Natural killer cell (primary cell): ENCODE results near the gene HORMAD2. TPM values are rescaled to one million over a fixed set of nuclear protein-coding genes. Genes with fewer than 3 reads are reported as not detected.

Experiments
- ATAC-seq, 3 donors: fragments of 150-1000 bp in 2 of 3; fragments of 200-7000 bp in 1 of 3; cut with Tn5 transposase; 1 replicate in 1 of 3; 2 replicates in 2 of 3; pipeline ENCODE4 v1.10.0; 2021; ENCODE audit warnings: mild to moderate bottlenecking in 2 of 3, moderate library complexity in 2 of 3
- DNase-seq, 2 donors: peaks; one replicate each; pipeline versions ENCODE4 v3.0.0 to v3.0.0-alpha.2; 2013 to 2021; ENCODE audit warnings: mixed read lengths in 1 of 2
- H3K27ac ChIP-seq: one replicate; pipeline ENCODE4 v1.5.1; 2013; ENCODE audit warnings: mild to moderate bottlenecking, low read length
- H3K27me3 ChIP-seq: one replicate; pipeline ENCODE4 v1.6.1; 2013; ENCODE audit warnings: low read length; ENCODE audit not compliant: control insufficient read depth, insufficient read depth
- H3K36me3 ChIP-seq: one replicate; pipeline ENCODE4 v1.6.1; 2013; ENCODE audit warnings: low read length; ENCODE audit not compliant: control insufficient read depth, insufficient read depth
- H3K4me1 ChIP-seq: one replicate; pipeline ENCODE4 v1.6.1; 2013; ENCODE audit warnings: low read length; ENCODE audit not compliant: control insufficient read depth, insufficient read depth
- H3K4me3 ChIP-seq: one replicate; pipeline ENCODE4 v1.5.1; 2013; ENCODE audit warnings: low read length
- H3K9me3 ChIP-seq: one replicate; pipeline ENCODE4 v1.6.1; 2013; ENCODE audit warnings: low read length; ENCODE audit not compliant: control insufficient read depth, insufficient read depth
- H3K27ac Mint-ChIP-seq, 2 donors: one replicate each; pipeline ENCODE4 v1.8.0; 2022; ENCODE audit warnings: mild to moderate bottlenecking in 2 of 2, mixed read lengths in 2 of 2, moderate library complexity in 1 of 2
- H3K27me3 Mint-ChIP-seq, 2 donors: one replicate each; pipeline ENCODE4 v1.8.0; 2022; ENCODE audit warnings: low read depth in 2 of 2, mixed read lengths in 2 of 2
- H3K36me3 Mint-ChIP-seq: one replicate; pipeline ENCODE4 v1.8.0; 2022; ENCODE audit warnings: mixed read lengths
- H3K4me1 Mint-ChIP-seq, 2 donors: one replicate each; pipeline ENCODE4 v1.8.0; 2022; ENCODE audit warnings: mixed read lengths in 2 of 2
- H3K4me3 Mint-ChIP-seq: one replicate; pipeline ENCODE4 v1.8.0; 2022; ENCODE audit warnings: mild to moderate bottlenecking, moderate library complexity, mixed read lengths
- H3K9me3 Mint-ChIP-seq, 2 donors: one replicate each; pipeline ENCODE4 v1.8.0; 2022; ENCODE audit warnings: mixed read lengths in 2 of 2
- WGBS: methylation state at CpG from one replicate; pipeline ENCODE4 v1.1.7; 2013; ENCODE audit warnings: missing lambda C conversion rate; ENCODE audit not compliant: insufficient coverage; 5-methylcytosine and 5-hydroxymethylcytosine counted together
- intact Hi-C: fragments of 100-400 bp; cut with micrococcal nuclease; formaldehyde crosslinking; loops from one replicate; pipeline ENCODE4 v1.14.2; 2022
- total RNA-seq, 4 donors: library from RNA; stranded (reverse); fragments of 120-200 nt in 1 of 4; gene quantifications; one replicate each; pipeline versions ENCODE4 v1.2.3 to v1.2.4, GENCODE V29; 2013 to 2022
- TF ChIP-seq, protein P1 (sequence below): fragments of 200-600 bp; IDR thresholded peaks from one replicate; pipeline ENCODE4 v1.8.0; 2022; ENCODE audit warnings: antibody characterized with exemption

HORMAD2 gene
- total RNA-seq, 3 donors from 2014 or later (not counting 1 experiment from before 2014, with no cell fraction given): not detected

DNA sequence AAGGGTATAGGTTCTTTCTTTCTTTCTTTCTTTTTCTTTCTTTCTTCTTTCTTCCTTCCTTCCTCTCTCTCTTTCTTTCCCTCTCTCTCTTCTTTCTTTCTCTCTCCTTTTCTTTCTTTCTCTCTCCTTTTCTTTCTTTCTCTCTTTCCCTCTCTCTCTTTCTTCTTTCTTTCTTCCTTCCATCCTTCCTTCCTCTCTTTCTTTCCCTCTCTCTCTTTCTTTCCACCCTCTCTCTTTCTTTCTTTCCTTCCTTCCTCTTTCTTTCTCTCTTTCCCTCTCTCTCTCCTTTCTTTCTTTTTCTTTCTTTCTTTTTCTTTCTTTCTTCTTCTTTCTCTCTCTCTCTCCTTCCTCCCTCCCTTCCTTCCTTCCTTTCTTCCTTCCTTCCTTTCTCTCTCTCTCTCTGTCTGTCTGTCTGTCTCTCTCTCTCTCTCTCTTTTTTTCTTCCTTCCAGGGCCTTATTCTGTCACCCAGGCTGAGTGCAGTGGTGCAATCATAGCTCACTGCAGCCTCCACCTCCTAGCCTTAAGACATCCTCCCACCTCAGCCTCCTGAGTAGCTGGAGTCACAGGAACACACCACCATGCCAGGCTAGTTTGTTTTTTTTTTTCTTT is 139.5 kb downstream of the HORMAD2 start:
- H3K27ac ChIP-seq: peak overlapping the region; percentile 74
- TF ChIP-seq, protein P1, sequence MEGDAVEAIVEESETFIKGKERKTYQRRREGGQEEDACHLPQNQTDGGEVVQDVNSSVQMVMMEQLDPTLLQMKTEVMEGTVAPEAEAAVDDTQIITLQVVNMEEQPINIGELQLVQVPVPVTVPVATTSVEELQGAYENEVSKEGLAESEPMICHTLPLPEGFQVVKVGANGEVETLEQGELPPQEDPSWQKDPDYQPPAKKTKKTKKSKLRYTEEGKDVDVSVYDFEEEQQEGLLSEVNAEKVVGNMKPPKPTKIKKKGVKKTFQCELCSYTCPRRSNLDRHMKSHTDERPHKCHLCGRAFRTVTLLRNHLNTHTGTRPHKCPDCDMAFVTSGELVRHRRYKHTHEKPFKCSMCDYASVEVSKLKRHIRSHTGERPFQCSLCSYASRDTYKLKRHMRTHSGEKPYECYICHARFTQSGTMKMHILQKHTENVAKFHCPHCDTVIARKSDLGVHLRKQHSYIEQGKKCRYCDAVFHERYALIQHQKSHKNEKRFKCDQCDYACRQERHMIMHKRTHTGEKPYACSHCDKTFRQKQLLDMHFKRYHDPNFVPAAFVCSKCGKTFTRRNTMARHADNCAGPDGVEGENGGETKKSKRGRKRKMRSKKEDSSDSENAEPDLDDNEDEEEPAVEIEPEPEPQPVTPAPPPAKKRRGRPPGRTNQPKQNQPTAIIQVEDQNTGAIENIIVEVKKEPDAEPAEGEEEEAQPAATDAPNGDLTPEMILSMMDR: no peak
- H3K36me3 ChIP-seq: no peaks in the 10 kb centered on the region
- Mint-ChIP-seq H3K9me3 (no peaks in the 10 kb centered on the region), H3K4me3 (peak overlapping the region; percentile 86), H3K36me3 (no peaks in the 10 kb centered on the region), H3K27ac (peak overlapping the region; percentile 87 to 93), H3K27me3 (no peaks in the 10 kb centered on the region), H3K4me1 (peaks cover 59 to 62% of the 10 kb centered on the region in 2 donors)
- DNase-seq (no peak), ATAC-seq (peak in 1 of 3 donors; percentile 1)
- no peak overlapping the region for H3K4me3 ChIP-seq
- no peaks in the 10 kb centered on the region for H3K9me3 ChIP-seq
- intact Hi-C loops: loop anchor here (2.0 to 5.0 kb wide), 2 partner anchors 32 to 47 kb away; partner anchors contain the start of gene OSM
- no peaks in the 10 kb centered on the region for H3K27me3 ChIP-seq
- peaks cover 64% of the 10 kb centered on the region for H3K4me1 ChIP-seq

DNA sequence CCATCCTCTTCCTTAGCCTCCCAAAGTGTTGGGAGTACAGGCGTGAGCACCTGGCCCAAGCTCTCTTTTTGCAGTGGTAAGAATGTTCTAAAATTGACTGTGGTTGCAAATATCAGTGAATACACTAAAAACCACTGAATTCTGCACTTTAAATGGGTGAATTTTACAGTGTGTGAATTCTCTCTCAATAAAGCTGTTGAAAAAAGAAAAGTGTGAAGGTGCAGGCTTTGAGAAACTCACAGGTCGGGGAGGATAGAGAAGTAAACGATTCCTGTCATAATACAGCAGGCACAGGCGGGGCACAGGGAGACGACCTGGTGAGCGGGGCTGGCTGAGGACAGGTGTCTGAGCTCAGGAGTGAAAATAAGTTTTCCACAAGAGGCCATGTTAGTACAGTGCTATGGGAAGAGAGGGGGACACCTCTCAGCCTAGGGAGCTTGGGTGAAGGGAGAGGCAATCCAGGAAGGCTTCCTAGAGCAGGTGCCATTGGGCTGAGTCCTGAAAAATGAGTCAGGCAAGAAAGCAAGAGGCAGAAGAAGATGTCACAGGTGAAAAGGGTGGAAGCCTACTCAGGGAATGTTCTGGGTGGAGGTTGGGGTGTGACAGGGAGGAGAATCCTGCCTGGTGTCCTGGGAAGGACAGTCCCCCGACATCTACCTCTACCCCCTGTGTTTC is 140.2 kb downstream of the HORMAD2 start:
- intact Hi-C loops: loop anchor here (1.0 to 5.0 kb wide), 3 partner anchors 24 to 46 kb away; partner anchors contain the start of gene OSM

DNA sequence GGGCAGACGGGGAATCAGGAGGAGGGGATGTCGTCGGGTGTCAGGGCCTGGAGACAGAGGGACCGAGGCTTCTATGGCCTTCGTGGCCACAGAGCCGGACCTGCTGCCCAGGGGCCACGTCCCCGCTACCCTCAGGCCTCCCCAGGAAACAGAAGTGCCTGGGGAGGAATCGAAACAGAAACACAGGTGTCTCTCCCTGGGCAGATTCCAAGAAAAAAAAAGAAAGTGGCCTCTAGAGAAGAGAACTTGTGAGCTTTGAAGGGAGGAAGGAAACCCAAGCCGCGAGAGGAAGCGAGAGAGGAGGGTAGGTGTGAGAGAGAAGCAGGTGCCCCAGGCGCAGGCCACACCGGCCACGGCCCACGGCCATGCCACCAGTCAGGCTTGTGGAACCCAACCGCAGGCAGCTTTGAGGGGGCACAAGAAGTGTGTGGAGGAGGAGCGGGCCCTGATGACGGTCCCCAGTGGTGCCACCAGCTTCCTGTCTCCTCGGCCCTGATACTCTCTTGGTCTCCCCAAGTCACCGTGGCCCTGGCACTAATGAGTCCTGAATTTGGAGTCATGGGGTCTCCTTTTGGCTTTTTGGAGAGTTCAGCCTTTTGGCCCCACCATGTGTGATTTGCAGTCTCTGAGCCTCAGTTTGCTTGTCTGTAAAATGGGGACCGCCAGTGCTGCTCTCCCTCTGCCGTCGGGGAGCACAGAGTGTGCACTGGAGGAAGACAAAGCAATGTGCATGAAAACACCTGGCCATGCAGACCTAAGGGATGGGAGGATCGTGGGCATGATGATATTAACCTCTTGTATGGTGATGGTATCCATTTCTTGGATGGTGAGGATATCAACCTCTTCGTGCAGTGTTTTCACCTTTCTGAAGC is 141.1 kb downstream of the HORMAD2 start:
- peak; percentile 66 to 74 (median 70) for ATAC-seq
- Mint-ChIP-seq H3K27ac (peak overlapping the region; percentile 87 to 93), H3K36me3 (no peaks in the 10 kb centered on the region), H3K27me3 (no peaks in the 10 kb centered on the region), H3K9me3 (no peaks in the 10 kb centered on the region), H3K4me3 (peak overlapping the region; percentile 86), H3K4me1 (peaks cover 74 to 77% of the 10 kb centered on the region in 2 donors)
- intact Hi-C loops: loop anchor here (1.0 to 5.0 kb wide), 3 partner anchors 25 to 45 kb away; partner anchors contain the start of gene OSM
- no peak overlapping the region for H3K4me3 ChIP-seq
- peaks cover 79% of the 10 kb centered on the region for H3K4me1 ChIP-seq
- peak overlapping the region; percentile 74 for H3K27ac ChIP-seq
- DNase-seq: peak; percentile 62 to 75
- WGBS: 14% methylated on average over 26 of the region's 26 CpGs
- H3K9me3 ChIP-seq: no peaks in the 10 kb centered on the region
- H3K27me3 ChIP-seq: no peaks in the 10 kb centered on the region
- TF ChIP-seq, protein P1: no peak
- H3K36me3 ChIP-seq: no peaks in the 10 kb centered on the region

More for the DNA sequence above, 140.2 kb downstream of the HORMAD2 start:
- H3K27me3 ChIP-seq: no peaks in the 10 kb centered on the region
- peak; percentile 41 to 56 (median 48) for ATAC-seq
- H3K9me3 ChIP-seq: no peaks in the 10 kb centered on the region
- 21% methylated on average over 5 of the region's 7 CpGs for WGBS
- H3K4me3 Mint-ChIP-seq: peak overlapping the region; percentile 86
- H3K36me3 ChIP-seq: no peaks in the 10 kb centered on the region
- no peaks in the 10 kb centered on the region for H3K27me3 Mint-ChIP-seq
- peak overlapping the region; percentile 74 for H3K27ac ChIP-seq
- no peak overlapping the region for H3K4me3 ChIP-seq
- no peaks in the 10 kb centered on the region for H3K9me3 Mint-ChIP-seq
- H3K36me3 Mint-ChIP-seq: no peaks in the 10 kb centered on the region
- H3K4me1 ChIP-seq: peaks cover 71% of the 10 kb centered on the region
- no peak for DNase-seq
- TF ChIP-seq, protein P1: no peak
- peaks cover 66 to 69% of the 10 kb centered on the region in 2 donors for H3K4me1 Mint-ChIP-seq
- H3K27ac Mint-ChIP-seq: peak overlapping the region; percentile 87 to 93
